T-cell (primary cell): ENCODE measurements around the gene VMAC. TPM values are rescaled to one million over a fixed set of nuclear protein-coding genes. Genes with fewer than 3 reads are reported as not detected.

Experiments used
- ATAC-seq, 4 experiments: fragments of 200-7000 bp in 3 of 4; fragments of 150-1000 bp in 1 of 4; cut with Tn5 transposase; replicated peaks in 1 of 4; 1 replicate in 3 of 4; 2 replicates in 1 of 4; pipeline ENCODE4 v1.10.0; 2021; ENCODE audit warnings: moderate library complexity in 3 of 4, mild to moderate bottlenecking in 2 of 4, moderate number of reproducible peaks in 1 of 4
- CTCF ChIA-PET, 2 donors: fragments of 300-600 bp; sonication (Branson Sonifier 250); formaldehyde crosslinking; loops; one replicate each; lab custom pipeline; 2022; ENCODE audit warnings: antibody characterized with exemption in 2 of 2; lab: Charles Lee
- POLR2A ChIA-PET, 2 donors: fragments of 300-600 bp; sonication (Branson Sonifier 250); formaldehyde crosslinking; loops; one replicate each; lab custom pipeline; 2022; ENCODE audit warnings: antibody characterized with exemption in 2 of 2; lab: Charles Lee
- DNase-seq, 35 experiments: peaks; one replicate each; pipeline versions ENCODE4 v3.0.0 to v3.0.0-alpha.2; 2013 to 2023
- H3K27ac ChIP-seq: one replicate; pipeline ENCODE4 v1.5.1; 2013; ENCODE audit warnings: low read length
- H3K27me3 ChIP-seq, 2 experiments: replicated peaks in 1 of 2; 1 replicate in 1 of 2; 2 replicates in 1 of 2; pipeline versions ENCODE4 v1.6.1 to v1.7.0; 2013; ENCODE audit warnings: low read length in 1 of 2, mixed read lengths in 1 of 2; ENCODE audit not compliant: control insufficient read depth in 2 of 2, insufficient read depth in 2 of 2; ENCODE audit errors: extremely low read depth in 1 of 2
- H3K36me3 ChIP-seq, 2 donors: 1 replicate in 1 of 2; 2 replicates in 1 of 2; pipeline versions ENCODE4 v1.6.1 to v1.7.0; 2013; ENCODE audit warnings: low read length in 1 of 2; ENCODE audit not compliant: control insufficient read depth in 2 of 2, insufficient read depth in 1 of 2; ENCODE audit errors: extremely low read depth in 1 of 2
- H3K4me1 ChIP-seq, 2 experiments: 1 replicate in 1 of 2; 2 replicates in 1 of 2; pipeline versions ENCODE4 v1.6.1 to v1.7.0; 2013; ENCODE audit warnings: low read length in 2 of 2, mixed read lengths in 1 of 2; ENCODE audit not compliant: insufficient read depth in 2 of 2, control insufficient read depth in 1 of 2; ENCODE audit errors: extremely low read depth in 1 of 2
- H3K4me3 ChIP-seq, 2 donors: 1 replicate in 1 of 2; 2 replicates in 1 of 2; pipeline versions ENCODE4 v1.5.1 to v1.7.0; 2013; ENCODE audit warnings: mild to moderate bottlenecking in 2 of 2, low read length in 1 of 2, moderate library complexity in 1 of 2; ENCODE audit not compliant: control insufficient read depth in 1 of 2; ENCODE audit errors: extremely low read depth in 1 of 2
- H3K9me3 ChIP-seq: 2 replicates; pipeline ENCODE4 v1.7.0; 2013
- H3K27ac Mint-ChIP-seq, 2 donors: one replicate each; pipeline ENCODE4 v1.8.0; 2020 to 2021; ENCODE audit warnings: mild to moderate bottlenecking in 2 of 2, mixed read lengths in 2 of 2
- H3K27me3 Mint-ChIP-seq, 2 donors: one replicate each; pipeline ENCODE4 v1.8.0; 2021 to 2022; ENCODE audit warnings: mixed read lengths in 2 of 2
- H3K36me3 Mint-ChIP-seq: one replicate; pipeline ENCODE4 v1.8.0; 2021; ENCODE audit warnings: mixed read lengths
- H3K4me1 Mint-ChIP-seq, 3 donors: one replicate each; pipeline ENCODE4 v1.8.0; 2020 to 2022; ENCODE audit warnings: mixed read lengths in 3 of 3, mild to moderate bottlenecking in 1 of 3
- H3K4me3 Mint-ChIP-seq, 3 donors: one replicate each; pipeline ENCODE4 v1.8.0; 2020 to 2022; ENCODE audit warnings: mild to moderate bottlenecking in 3 of 3, mixed read lengths in 3 of 3, moderate library complexity in 3 of 3
- H3K9me3 Mint-ChIP-seq, 3 donors: one replicate each; pipeline ENCODE4 v1.8.0; 2020 to 2022; ENCODE audit warnings: mixed read lengths in 3 of 3
- WGBS: methylation state at CpG from one replicate; pipeline ENCODE4 v1.1.5; 2013; ENCODE audit warnings: missing lambda C conversion rate; ENCODE audit not compliant: insufficient coverage; 5-methylcytosine and 5-hydroxymethylcytosine counted together
- total RNA-seq, 35 experiments: library from RNA in 6 of 35; stranded (reverse) in 6 of 35; fragments of 120-200 nt in 1 of 35; gene quantifications; one replicate each; pipeline versions ENCODE4 v1.2.1 to v1.2.4 and lab custom pipeline; 2013 to 2026

The VMAC gene
- total RNA-seq, 5 donors from 2014 or later (not counting 1 experiment from before 2014, with no cell fraction given), result 23.8 to 35.9 (median 30.9) TPM

- H3K36me3 Mint-ChIP-seq, result peaks cover 34% of the 10 kb centered on the region
- H3K4me3 Mint-ChIP-seq, result no peak overlapping the region
- H3K4me1 Mint-ChIP-seq, result peaks cover 0 to 16% (median 0%) of the 10 kb centered on the region in 3 donors
- CTCF ChIA-PET, result no interaction called here
- 93% methylated on average over 4 of the region's 11 CpGs for WGBS
- POLR2A ChIA-PET, result no interaction called here
- H3K36me3 ChIP-seq, result peaks cover 40 to 96% of the 10 kb centered on the region in 2 donors
- H3K9me3 ChIP-seq, result no peaks in the 10 kb centered on the region
- H3K27ac Mint-ChIP-seq, result no peak overlapping the region
- no peaks in the 10 kb centered on the region for H3K9me3 Mint-ChIP-seq
- no peaks in the 10 kb centered on the region for H3K4me1 ChIP-seq
- ATAC-seq, result no peak
- H3K27me3 ChIP-seq, result no peaks in the 10 kb centered on the region
- DNase-seq, result no peak
- H3K4me3 ChIP-seq, result no peak overlapping the region
- no peak overlapping the region for H3K27ac ChIP-seq
- no peaks in the 10 kb centered on the region for H3K27me3 Mint-ChIP-seq
These were observed 26.6 kb downstream of the VMAC start for GRCh38 chr19:5931251-5931650.

GRCh38 chr19:5932146-5932545 lies 27.5 kb downstream of the VMAC start:
- Mint-ChIP-seq H3K4me1 (peaks cover 0 to 20% (median 3%) of the 10 kb centered on the region in 3 donors), H3K27ac (no peak overlapping the region), H3K9me3 (no peaks in the 10 kb centered on the region), H3K36me3 (peaks cover 33% of the 10 kb centered on the region), H3K27me3 (no peaks in the 10 kb centered on the region), H3K4me3 (no peak overlapping the region)
- no peak overlapping the region for H3K4me3 ChIP-seq
- no peaks in the 10 kb centered on the region for H3K27me3 ChIP-seq
- no peak for ATAC-seq
- ChIA-PET POLR2A (no interaction called here), CTCF (no interaction called here)
- peaks cover 38 to 92% of the 10 kb centered on the region in 2 donors for H3K36me3 ChIP-seq
- H3K27ac ChIP-seq, result no peak overlapping the region
- no peak for DNase-seq
- H3K4me1 ChIP-seq, result no peaks in the 10 kb centered on the region
- 99% methylated on average over 14 of the region's 18 CpGs for WGBS
- H3K9me3 ChIP-seq, result no peaks in the 10 kb centered on the region

- WGBS, result 95% methylated on average over 16 of the region's 21 CpGs
- H3K4me3 Mint-ChIP-seq, result no peak overlapping the region
- no peak for DNase-seq
- peaks cover 32 to 92% of the 10 kb centered on the region in 2 donors for H3K36me3 ChIP-seq
- H3K4me1 ChIP-seq, result no peaks in the 10 kb centered on the region
- H3K27ac ChIP-seq, result no peak overlapping the region
- H3K4me3 ChIP-seq, result no peak overlapping the region
- no peaks in the 10 kb centered on the region for H3K27me3 ChIP-seq
- peaks cover 37% of the 10 kb centered on the region for H3K36me3 Mint-ChIP-seq
- peaks cover 2 to 26% (median 3%) of the 10 kb centered on the region in 3 donors for H3K4me1 Mint-ChIP-seq
- H3K9me3 ChIP-seq, result no peaks in the 10 kb centered on the region
- H3K9me3 Mint-ChIP-seq, result no peaks in the 10 kb centered on the region
- H3K27ac Mint-ChIP-seq, result no peak overlapping the region
- CTCF ChIA-PET, result no interaction called here
- POLR2A ChIA-PET, result no interaction called here
- H3K27me3 Mint-ChIP-seq, result no peaks in the 10 kb centered on the region
- ATAC-seq, result no peak
These were observed 28.1 kb downstream of the VMAC start for GRCh38 chr19:5932609-5933262.

GRCh38 chr19:5933391-5934068 lies 28.9 kb downstream of the VMAC start:
- CTCF ChIA-PET, result interaction anchor here in 1 of 2 donors (0.7 kb wide), 1 partner anchor 213 kb away, joined by 3 read pairs; no protein-coding TSS in a partner anchor
- H3K27ac Mint-ChIP-seq, result no peak overlapping the region

GRCh38 chr19:5934069-5934401 lies 29.4 kb downstream of the VMAC start:
- no peaks in the 10 kb centered on the region for H3K9me3 Mint-ChIP-seq
- 100% methylated on average over 5 of the region's 5 CpGs for WGBS
- H3K4me3 Mint-ChIP-seq, result no peak overlapping the region
- ATAC-seq, result no peak
- DNase-seq, result no peak
- Histone ChIP-seq H3K27me3 (no peaks in the 10 kb centered on the region), H3K4me3 (no peak overlapping the region), H3K27ac (no peak overlapping the region), H3K4me1 (no peaks in the 10 kb centered on the region), H3K36me3 (peaks cover 24 to 84% of the 10 kb centered on the region in 2 donors), H3K9me3 (no peaks in the 10 kb centered on the region)
- H3K36me3 Mint-ChIP-seq, result peaks cover 29% of the 10 kb centered on the region
- POLR2A ChIA-PET, result no interaction called here
- H3K27ac Mint-ChIP-seq, result no peak overlapping the region
- CTCF ChIA-PET, result interaction anchor here in 1 of 2 donors (0.7 kb wide), 1 partner anchor 213 kb away, joined by 3 read pairs; no protein-coding TSS in a partner anchor
- H3K27me3 Mint-ChIP-seq, result no peaks in the 10 kb centered on the region
- peaks cover 2 to 27% (median 3%) of the 10 kb centered on the region in 3 donors for H3K4me1 Mint-ChIP-seq

More at GRCh38 chr19:5933391-5934068, 28.9 kb downstream of the VMAC start:
- Histone ChIP-seq H3K27me3 (no peaks in the 10 kb centered on the region), H3K9me3 (no peaks in the 10 kb centered on the region), H3K4me1 (no peaks in the 10 kb centered on the region), H3K36me3 (peaks cover 25 to 89% of the 10 kb centered on the region in 2 donors), H3K27ac (no peak overlapping the region), H3K4me3 (no peak overlapping the region)
- peaks cover 2 to 27% (median 3%) of the 10 kb centered on the region in 3 donors for H3K4me1 Mint-ChIP-seq
- no peak for ATAC-seq
- H3K4me3 Mint-ChIP-seq, result no peak overlapping the region
- WGBS, result 96% methylated on average over 8 of the region's 20 CpGs
- POLR2A ChIA-PET, result no interaction called here
- no peaks in the 10 kb centered on the region for H3K27me3 Mint-ChIP-seq
- DNase-seq, result no peak
- no peaks in the 10 kb centered on the region for H3K9me3 Mint-ChIP-seq
- peaks cover 34% of the 10 kb centered on the region for H3K36me3 Mint-ChIP-seq

GRCh38 chr19:5934774-5935472 lies 30.3 kb downstream of the VMAC start:
- ChIA-PET POLR2A (no interaction called here), CTCF (interaction anchor here in 1 of 2 donors (0.9 kb wide), 1 partner anchor 131 kb away, joined by 3 read pairs; no protein-coding TSS in a partner anchor)
- Histone ChIP-seq H3K4me3 (no peak overlapping the region), H3K27me3 (no peaks in the 10 kb centered on the region), H3K27ac (no peak overlapping the region), H3K9me3 (no peaks in the 10 kb centered on the region), H3K36me3 (peaks cover 20 to 83% of the 10 kb centered on the region in 2 donors), H3K4me1 (no peaks in the 10 kb centered on the region)
- 94% methylated on average over 7 of the region's 16 CpGs for WGBS
- Mint-ChIP-seq H3K9me3 (no peaks in the 10 kb centered on the region), H3K4me1 (peaks cover 2 to 27% (median 3%) of the 10 kb centered on the region in 3 donors), H3K27ac (peak overlapping the region in 1 of 2 donors; percentile 31), H3K27me3 (no peaks in the 10 kb centered on the region), H3K36me3 (peaks cover 32% of the 10 kb centered on the region), H3K4me3 (no peak overlapping the region)
- DNase-seq (no peak), ATAC-seq (no peak)
